Measurements from ENCODE around the gene RASL10A.

Gene RASL10A

DNA sequence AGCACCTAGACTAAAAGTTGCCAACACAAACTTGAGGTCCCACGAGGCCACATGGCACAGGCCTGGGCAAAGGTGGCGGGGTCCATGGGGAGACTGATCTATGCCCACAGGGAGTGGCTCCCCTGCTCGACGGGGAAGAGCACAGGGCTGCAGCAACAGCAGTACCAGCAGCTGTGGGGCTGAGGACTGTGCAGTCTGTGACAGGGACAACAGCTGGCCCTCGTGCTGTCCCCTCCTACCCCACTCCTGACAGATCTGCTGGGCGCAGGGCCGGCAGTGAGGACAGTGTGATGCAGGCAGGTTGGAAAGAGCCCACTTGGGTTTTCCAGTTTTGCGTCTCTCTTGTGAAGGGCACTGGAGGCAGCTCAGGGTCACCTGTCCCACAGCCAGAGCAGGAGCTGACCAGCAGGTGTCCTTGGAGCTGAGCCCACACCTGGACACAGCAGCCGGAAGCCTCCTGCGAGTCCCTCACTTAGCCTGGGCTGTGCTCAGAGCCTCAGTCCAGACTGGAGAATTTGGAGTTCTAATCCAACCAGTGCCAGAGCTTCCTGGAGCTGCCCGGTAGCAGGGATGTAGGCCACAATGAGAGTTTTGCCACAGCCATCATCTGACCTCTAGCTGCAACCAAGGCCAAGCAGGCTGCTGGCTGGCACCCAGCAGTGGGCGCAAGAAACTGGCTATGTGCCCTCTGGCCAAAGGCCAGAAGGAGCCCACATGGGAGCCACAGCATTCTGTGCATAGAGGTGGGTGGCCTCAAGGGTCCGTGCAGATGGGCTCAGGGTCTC is 12.6 kb downstream of the RASL10A start:
- TF ChIP-seq, protein P1, sequence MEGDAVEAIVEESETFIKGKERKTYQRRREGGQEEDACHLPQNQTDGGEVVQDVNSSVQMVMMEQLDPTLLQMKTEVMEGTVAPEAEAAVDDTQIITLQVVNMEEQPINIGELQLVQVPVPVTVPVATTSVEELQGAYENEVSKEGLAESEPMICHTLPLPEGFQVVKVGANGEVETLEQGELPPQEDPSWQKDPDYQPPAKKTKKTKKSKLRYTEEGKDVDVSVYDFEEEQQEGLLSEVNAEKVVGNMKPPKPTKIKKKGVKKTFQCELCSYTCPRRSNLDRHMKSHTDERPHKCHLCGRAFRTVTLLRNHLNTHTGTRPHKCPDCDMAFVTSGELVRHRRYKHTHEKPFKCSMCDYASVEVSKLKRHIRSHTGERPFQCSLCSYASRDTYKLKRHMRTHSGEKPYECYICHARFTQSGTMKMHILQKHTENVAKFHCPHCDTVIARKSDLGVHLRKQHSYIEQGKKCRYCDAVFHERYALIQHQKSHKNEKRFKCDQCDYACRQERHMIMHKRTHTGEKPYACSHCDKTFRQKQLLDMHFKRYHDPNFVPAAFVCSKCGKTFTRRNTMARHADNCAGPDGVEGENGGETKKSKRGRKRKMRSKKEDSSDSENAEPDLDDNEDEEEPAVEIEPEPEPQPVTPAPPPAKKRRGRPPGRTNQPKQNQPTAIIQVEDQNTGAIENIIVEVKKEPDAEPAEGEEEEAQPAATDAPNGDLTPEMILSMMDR (IDR thresholded peaks at IDR 0.05; ENCODE audit: low read depth, low read length, missing control alignments) = no peak
- in situ Hi-C loops (cut with HindIII; ENCODE audit: low pct_ligation_motif_present, low sequenced_read_pairs) = no loop called here
- no peak for DNase-seq

DNA sequence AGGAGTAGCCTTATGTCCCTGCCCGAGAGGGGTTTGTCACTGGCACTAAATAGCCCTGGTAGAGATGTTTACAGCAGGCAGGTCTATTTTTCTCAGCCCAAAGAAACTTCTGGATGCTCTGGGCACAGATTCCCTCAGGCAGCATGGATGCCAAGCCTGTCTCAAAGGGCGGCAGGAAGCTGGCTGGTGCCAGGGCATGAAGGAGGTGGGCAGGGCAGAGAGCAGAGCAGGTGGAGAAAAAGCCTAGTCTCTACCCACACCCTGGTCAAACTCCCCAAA is 13.2 kb downstream of the RASL10A start:
- no peaks in the 10 kb centered on the region for H3K27me3 ChIP-seq (replicated peaks)
- H3K4me3 ChIP-seq (ENCODE audit: low read depth, low read length) = no peak overlapping the region
- in situ Hi-C loops (cut with HindIII; ENCODE audit: low pct_ligation_motif_present, low sequenced_read_pairs) = no loop called here

More for the DNA sequence above, 12.6 kb downstream of the RASL10A start:
- Histone ChIP-seq H3K27ac (no peak overlapping the region), H3K4me3 (ENCODE audit: low read depth, low read length) (no peak overlapping the region), H3K27me3 (replicated peaks) (no peaks in the 10 kb centered on the region), H3K36me3 (replicated peaks) (peaks cover 33% of the 10 kb centered on the region)

DNA sequence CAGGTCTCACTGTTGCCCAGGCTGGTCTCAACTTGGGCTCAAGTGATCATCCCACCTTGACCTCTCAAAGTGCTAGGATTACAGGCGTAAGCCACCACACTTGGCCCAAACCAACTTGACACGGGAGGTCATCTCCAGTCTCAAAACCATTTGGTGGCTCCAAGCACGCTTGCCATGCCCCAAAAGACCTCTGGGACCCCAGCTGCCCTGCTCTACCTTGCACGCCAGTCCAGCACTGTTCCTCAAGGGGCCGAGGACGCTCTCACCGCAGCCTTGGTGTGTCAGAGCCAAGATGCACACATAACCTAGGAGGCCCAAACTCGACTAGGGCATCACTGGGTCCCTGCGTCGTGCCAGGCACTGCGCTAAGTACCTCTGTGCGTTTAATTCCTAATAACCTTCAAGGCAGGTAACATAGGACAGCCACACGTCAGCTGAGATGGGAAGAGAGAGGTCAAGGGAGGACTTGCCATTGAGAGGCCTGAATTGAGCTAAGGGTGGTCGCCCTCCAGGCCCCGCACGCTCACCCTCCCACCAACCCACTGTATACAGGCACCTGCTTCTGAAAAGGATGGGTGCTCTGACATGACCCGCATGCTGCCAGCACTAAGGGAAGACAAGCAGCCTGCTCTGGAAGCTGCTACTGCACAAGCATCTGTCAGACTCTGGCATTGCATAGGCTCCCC is 13.6 kb downstream of the RASL10A start:
- in situ Hi-C loops (cut with HindIII; ENCODE audit: low pct_ligation_motif_present, low sequenced_read_pairs) = no loop called here
- TF ChIP-seq, protein P1 (IDR thresholded peaks at IDR 0.05; ENCODE audit: low read depth, low read length, missing control alignments) = no peak
- DNase-seq = no peak
- Histone ChIP-seq H3K4me3 (ENCODE audit: low read depth, low read length) (no peak overlapping the region), H3K27me3 (replicated peaks) (no peaks in the 10 kb centered on the region), H3K27ac (no peak overlapping the region), H3K36me3 (replicated peaks) (peaks cover 44% of the 10 kb centered on the region)

More for the DNA sequence above, 13.2 kb downstream of the RASL10A start:
- H3K27ac ChIP-seq = no peak overlapping the region
- H3K36me3 ChIP-seq (replicated peaks) = peaks cover 39% of the 10 kb centered on the region
- no peak for DNase-seq
- TF ChIP-seq, protein P1 (IDR thresholded peaks at IDR 0.05; ENCODE audit: low read depth, low read length, missing control alignments) = no peak

DNA sequence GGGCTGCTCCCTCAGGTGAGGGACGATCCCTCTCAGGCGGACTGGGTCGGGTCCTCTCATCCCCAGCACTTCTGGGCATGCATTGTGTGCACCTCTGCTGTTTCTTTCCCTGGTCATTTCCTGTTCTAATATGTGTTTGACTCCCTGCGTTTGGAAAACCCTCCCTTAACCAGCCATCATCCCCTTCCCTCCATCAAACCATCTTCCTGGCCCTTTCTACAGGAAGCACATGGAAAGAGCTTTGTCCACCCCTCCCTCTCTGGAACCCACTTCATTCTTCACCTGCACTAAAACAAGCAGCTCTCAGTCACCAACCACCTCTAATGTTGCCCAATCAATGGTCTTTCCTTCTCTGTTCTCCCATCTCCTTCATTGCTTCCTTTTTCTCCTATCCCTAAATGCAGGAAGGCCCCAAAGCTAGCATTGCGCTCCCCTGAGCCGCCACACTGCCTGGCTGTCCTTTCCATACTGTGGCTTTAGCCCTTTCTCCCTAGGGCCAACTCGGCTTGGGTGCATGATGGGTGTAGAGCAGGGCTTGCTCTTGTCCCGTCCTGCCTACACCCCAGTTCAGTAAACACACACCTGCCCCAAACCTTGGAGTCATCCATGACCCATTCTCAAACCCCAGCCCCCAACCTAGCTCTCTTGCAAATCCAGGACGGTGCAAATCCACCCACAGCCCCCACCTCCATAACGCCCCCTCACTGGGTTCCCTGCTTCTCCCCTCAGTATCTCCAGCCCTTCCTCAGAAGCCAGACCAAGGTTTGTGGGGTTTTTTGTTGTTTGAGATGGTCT is 14.5 kb downstream of the RASL10A start:
- no peak for DNase-seq
- TF ChIP-seq, protein P1 (IDR thresholded peaks at IDR 0.05; ENCODE audit: low read depth, low read length, missing control alignments) = no peak
- Histone ChIP-seq H3K27me3 (replicated peaks) (no peaks in the 10 kb centered on the region), H3K36me3 (replicated peaks) (peaks cover 52% of the 10 kb centered on the region), H3K4me3 (ENCODE audit: low read depth, low read length) (no peak overlapping the region), H3K27ac (no peak overlapping the region)
- in situ Hi-C loops (cut with HindIII; ENCODE audit: low pct_ligation_motif_present, low sequenced_read_pairs) = no loop called here

DNA sequence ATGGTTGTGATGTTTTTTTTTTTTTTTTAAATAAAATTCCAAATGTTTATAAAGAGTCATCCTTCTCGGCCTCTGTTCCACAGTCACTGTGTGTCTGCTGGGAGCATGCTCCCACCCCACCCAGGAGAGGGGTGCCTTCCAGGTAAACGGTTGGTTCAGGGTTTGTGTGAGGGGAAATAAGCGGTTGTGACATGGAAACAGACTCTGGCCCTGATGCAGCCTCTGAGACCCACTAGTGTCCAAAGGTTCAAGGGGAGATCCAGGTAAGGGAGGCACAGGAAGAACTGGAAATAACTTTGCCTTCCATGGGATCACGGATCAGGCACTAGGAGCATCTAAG is 15.1 kb downstream of the RASL10A start:
- Histone ChIP-seq H3K27ac (no peak overlapping the region), H3K36me3 (replicated peaks) (peaks cover 58% of the 10 kb centered on the region), H3K27me3 (replicated peaks) (no peaks in the 10 kb centered on the region), H3K4me3 (ENCODE audit: low read depth, low read length) (no peak overlapping the region)
- in situ Hi-C loops (cut with HindIII; ENCODE audit: low pct_ligation_motif_present, low sequenced_read_pairs) = no loop called here
- no peak for DNase-seq
- TF ChIP-seq, protein P1 (IDR thresholded peaks at IDR 0.05; ENCODE audit: low read depth, low read length, missing control alignments) = no peak

All from brain microvascular endothelial cell (primary cell).